Esophagus squamous epithelium (tissue), 4 donors: ENCODE results near the gene PSMB2.

ENCODE experiments used
- POLR2A ChIP-seq, 4 donors: fragments of 450-650 bp; IDR thresholded peaks; one replicate each; pipeline ENCODE4 v1.6.1; 2017; ENCODE audit warnings: antibody characterized with exemption in 4 of 4, mild to moderate bottlenecking in 4 of 4, moderate library complexity in 3 of 4
- TF ChIP-seq, protein P1 (sequence below), 6 experiments: fragments of 450-650 bp in 4 of 6; fragments of 200-600 bp in 2 of 6; sonication (generic) in 2 of 6; IDR thresholded peaks; one replicate each; pipeline ENCODE4 v1.5.1; 2016 to 2019; ENCODE audit warnings: antibody characterized with exemption in 6 of 6, mild to moderate bottlenecking in 4 of 6, moderate library complexity in 4 of 6

GRCh38 chr1:35623832-35624231 is 17.5 kb downstream of the PSMB2 start:
- TF ChIP-seq, protein P1, sequence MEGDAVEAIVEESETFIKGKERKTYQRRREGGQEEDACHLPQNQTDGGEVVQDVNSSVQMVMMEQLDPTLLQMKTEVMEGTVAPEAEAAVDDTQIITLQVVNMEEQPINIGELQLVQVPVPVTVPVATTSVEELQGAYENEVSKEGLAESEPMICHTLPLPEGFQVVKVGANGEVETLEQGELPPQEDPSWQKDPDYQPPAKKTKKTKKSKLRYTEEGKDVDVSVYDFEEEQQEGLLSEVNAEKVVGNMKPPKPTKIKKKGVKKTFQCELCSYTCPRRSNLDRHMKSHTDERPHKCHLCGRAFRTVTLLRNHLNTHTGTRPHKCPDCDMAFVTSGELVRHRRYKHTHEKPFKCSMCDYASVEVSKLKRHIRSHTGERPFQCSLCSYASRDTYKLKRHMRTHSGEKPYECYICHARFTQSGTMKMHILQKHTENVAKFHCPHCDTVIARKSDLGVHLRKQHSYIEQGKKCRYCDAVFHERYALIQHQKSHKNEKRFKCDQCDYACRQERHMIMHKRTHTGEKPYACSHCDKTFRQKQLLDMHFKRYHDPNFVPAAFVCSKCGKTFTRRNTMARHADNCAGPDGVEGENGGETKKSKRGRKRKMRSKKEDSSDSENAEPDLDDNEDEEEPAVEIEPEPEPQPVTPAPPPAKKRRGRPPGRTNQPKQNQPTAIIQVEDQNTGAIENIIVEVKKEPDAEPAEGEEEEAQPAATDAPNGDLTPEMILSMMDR (IDR thresholded peaks at IDR 0.05) = no peak
- no peak for TF ChIP-seq POLR2A (IDR thresholded peaks at IDR 0.05)
